ENCODE measurements around the gene KLHL20.
"Not testable (repeated sequence)": the region's sequence is repeated elsewhere in the genome, so short reads cannot be mapped to it uniquely, and the experiment has no call there.

KLHL20 gene

DNA sequence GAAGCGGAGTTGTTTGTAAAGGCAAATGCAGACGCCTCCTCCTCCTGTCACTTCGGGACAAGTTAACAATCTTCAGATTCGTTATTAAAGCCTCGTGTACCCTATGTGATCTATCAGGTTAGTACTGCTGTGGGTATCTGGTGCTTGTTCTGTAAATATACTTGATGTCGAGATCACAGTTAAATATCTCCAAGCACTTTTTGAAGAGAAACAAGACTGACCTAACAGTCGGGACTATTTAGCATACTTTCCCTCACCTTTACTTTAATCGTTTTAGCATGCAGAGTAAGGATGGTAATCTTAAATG, 710 bp downstream of the KLHL20 start:
- peaks cover 17% of the 10 kb centered on the region for H3K36me3 Mint-ChIP-seq (ENCODE audit: low read depth)
- peaks cover 35% of the 10 kb centered on the region for H3K4me1 Mint-ChIP-seq (ENCODE audit: low read depth)
- H3K9me3 Mint-ChIP-seq: no peaks in the 10 kb centered on the region
- peak overlapping the region; percentile 96 for H3K4me3 Mint-ChIP-seq
- H3K27ac Mint-ChIP-seq: peak overlapping the region; percentile 96
- H3K27me3 Mint-ChIP-seq: peaks cover 9% of the 10 kb centered on the region

DNA sequence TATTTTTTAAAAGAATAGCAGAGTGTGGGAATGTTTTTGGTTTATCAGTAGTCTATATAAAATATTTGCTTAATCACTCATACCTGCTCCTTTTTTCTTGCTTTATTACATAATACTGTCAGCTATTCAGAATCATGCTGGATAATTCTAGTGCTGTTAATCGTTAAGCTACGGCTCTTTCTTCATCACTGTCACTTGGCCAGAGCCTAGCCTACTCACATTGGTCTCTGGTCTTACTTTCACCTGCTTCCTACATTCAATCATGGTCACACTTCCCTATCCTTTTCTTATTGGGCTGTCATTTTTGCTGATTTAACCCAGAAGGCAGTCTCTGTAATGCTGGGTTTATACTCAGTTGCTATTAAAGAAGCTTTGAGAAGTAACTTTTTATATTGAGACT, 2.5 kb downstream of the KLHL20 start:
- Mint-ChIP-seq H3K4me1 (ENCODE audit: low read depth) (peaks cover 38% of the 10 kb centered on the region), H3K36me3 (ENCODE audit: low read depth) (peaks cover 33% of the 10 kb centered on the region), H3K4me3 (no peak overlapping the region), H3K27ac (no peak overlapping the region), H3K9me3 (no peaks in the 10 kb centered on the region), H3K27me3 (no peaks in the 10 kb centered on the region)

DNA sequence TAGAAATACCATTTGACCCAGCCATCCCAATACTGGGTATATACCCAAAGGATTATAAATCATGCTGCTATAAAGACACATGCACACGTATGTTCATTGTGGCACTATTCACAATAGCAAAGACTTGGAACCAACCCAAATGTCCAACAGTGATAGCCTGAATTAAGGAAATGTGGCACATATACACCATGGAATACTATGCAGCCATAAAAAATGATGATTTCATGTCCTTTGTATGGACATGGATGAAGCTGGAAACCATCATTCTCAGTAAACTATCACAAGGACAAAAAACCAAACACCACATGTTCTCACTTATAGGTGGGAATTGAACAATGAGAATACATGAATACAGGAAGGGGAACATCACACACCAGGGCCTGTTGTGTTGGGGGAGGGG, 16.6 kb downstream of the KLHL20 start:
- H3K27ac Mint-ChIP-seq; H3K9me3 Mint-ChIP-seq; H3K4me3 Mint-ChIP-seq; H3K4me1 Mint-ChIP-seq (ENCODE audit: low read depth); H3K27me3 Mint-ChIP-seq: not testable (repeated sequence)
- H3K36me3 Mint-ChIP-seq (ENCODE audit: low read depth): peaks cover 34% of the 10 kb centered on the region

DNA sequence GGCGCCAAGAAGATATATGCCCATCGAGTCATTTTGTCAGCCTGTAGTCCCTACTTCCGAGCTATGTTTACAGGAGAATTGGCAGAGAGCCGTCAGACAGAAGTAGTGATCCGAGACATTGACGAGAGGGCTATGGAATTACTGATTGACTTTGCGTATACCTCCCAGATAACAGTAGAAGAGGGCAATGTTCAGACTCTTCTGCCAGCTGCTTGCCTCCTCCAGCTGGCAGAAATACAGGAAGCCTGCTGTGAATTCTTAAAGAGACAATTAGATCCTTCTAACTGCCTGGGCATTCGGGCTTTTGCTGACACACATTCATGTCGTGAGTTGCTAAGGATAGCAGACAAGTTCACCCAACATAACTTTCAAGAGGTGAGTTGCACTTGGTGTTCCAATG, 19.1 kb downstream of the KLHL20 start:
- Mint-ChIP-seq H3K27me3 (no peaks in the 10 kb centered on the region), H3K36me3 (ENCODE audit: low read depth) (peaks cover 49% of the 10 kb centered on the region), H3K27ac (no peak overlapping the region)

DNA sequence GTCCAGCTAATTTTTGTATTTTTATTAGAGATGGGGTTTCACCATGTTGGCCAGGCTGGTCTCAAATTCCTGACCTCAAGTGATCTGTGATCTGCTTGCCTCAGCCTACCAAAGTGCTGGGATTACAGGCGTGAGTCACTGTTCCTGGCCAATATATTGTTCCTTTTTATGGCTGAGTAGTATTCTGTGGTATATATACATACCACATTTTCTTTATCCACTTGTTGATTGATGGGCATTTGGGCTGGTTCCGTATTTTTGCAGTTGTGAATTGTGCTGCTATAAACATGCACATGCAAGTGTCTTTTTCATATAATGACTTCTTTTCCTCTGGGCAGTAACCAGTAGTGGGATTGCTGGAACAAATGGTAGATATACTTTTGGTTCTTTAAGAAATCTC, 21.3 kb downstream of the KLHL20 start:
- Mint-ChIP-seq H3K4me1 (ENCODE audit: low read depth) (peaks cover 36% of the 10 kb centered on the region), H3K36me3 (ENCODE audit: low read depth) (peaks cover 71% of the 10 kb centered on the region)
- not testable (repeated sequence) for H3K9me3 Mint-ChIP-seq, H3K4me3 Mint-ChIP-seq, H3K27ac Mint-ChIP-seq, H3K27me3 Mint-ChIP-seq

More for the DNA sequence above, 19.1 kb downstream of the KLHL20 start:
- H3K4me3 Mint-ChIP-seq: no peak overlapping the region
- peaks cover 26% of the 10 kb centered on the region for H3K4me1 Mint-ChIP-seq (ENCODE audit: low read depth)
- peaks cover 4% of the 10 kb centered on the region for H3K9me3 Mint-ChIP-seq

DNA sequence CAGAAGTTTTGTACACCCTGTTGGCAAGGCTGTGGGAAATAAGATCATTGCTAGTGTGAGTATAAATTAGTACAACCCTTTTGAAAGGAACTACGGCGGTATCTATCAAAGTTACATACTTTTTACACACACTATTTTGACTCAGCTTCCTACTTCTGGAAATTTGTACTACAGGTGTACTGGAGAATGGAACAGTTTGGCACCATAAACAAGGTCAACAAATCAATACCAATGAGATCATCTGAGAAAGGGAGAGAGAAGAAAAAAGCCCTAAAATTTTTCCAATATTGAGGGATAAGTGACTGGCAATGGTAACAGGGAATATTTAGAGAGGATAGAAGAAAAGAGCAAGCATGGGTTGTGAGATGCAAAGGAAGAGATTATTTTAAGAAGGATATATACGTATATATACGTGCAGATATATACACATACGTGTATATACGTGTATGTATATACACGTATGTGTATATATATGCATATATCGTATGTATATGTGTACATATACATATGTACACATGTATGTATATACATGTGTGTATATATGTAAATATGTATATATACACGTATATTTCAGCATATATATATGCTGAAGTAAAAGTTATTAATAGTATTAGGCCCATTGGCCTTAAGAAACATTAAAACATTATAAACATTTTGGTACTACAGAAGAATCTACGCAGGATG, 27.6 kb downstream of the KLHL20 start:
- Mint-ChIP-seq H3K36me3 (ENCODE audit: low read depth) (peaks cover 67% of the 10 kb centered on the region), H3K4me3 (no peak overlapping the region), H3K4me1 (ENCODE audit: low read depth) (peaks cover 36% of the 10 kb centered on the region), H3K9me3 (no peaks in the 10 kb centered on the region), H3K27ac (no peak overlapping the region), H3K27me3 (no peaks in the 10 kb centered on the region)

DNA sequence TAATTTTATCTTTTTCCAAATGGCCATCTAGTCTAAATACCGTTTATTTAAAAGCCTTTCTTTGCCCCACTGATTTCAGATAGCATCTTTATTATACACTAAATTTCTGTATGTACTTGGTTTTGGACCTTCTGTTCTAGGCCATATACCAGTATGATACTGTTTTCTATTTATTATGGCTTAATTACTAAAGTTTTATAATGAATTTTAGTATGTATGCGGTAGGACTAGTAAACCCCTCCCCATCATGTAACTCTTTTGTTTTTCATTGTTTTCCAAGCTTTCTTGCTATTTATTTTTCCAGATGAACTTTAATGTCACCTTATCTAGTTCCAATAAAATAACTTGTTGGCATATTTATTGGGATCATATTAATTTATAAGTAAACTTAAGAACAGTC, 29.9 kb downstream of the KLHL20 start:
- Mint-ChIP-seq H3K4me1 (ENCODE audit: low read depth) (peaks cover 18% of the 10 kb centered on the region), H3K36me3 (ENCODE audit: low read depth) (peaks cover 44% of the 10 kb centered on the region), H3K27me3 (no peaks in the 10 kb centered on the region), H3K9me3 (no peaks in the 10 kb centered on the region), H3K27ac (no peak overlapping the region), H3K4me3 (no peak overlapping the region)

DNA sequence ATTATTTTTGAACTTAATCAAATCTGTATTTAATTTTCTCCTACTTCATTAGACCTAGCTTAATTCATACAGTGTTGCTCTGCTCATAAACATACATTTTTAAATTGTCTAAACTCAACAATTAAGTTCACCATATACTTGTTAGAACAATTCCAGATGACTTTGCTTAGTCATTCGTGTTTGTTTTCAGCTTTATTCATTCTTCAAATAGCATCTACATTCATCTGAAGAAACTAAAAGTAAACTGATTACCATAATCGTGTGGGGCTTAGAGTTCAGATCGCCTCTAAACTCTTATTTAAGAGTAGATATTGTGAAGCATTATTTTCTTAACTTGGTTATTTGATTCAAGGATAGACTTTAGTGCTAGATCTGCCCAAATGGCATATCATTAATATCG, 34.4 kb downstream of the KLHL20 start:
- Mint-ChIP-seq H3K36me3 (ENCODE audit: low read depth) (peaks cover 23% of the 10 kb centered on the region), H3K27me3 (no peaks in the 10 kb centered on the region), H3K4me1 (ENCODE audit: low read depth) (peaks cover 9% of the 10 kb centered on the region), H3K9me3 (no peaks in the 10 kb centered on the region), H3K27ac (no peak overlapping the region), H3K4me3 (no peak overlapping the region)

DNA sequence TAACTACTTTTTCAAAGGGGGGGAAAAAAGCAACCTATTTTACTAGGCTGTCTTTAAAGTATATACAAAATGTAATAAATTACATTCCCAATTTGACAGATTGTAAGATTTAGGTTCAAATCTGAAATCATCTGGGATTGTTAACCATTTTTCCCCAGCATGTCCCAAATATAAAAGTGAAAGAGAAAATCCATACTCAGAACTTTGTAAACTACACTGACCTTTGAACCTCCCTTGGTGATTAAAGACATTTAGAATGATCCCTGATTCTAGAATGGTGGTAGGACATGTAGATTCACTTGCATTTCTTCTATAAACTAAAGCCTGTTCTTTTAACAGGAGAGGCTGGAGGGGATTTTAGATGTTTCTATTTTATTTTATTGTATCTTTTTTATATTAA, 39.0 kb downstream of the KLHL20 start:
- Mint-ChIP-seq H3K27ac (no peak overlapping the region), H3K27me3 (no peaks in the 10 kb centered on the region), H3K4me1 (ENCODE audit: low read depth) (no peaks in the 10 kb centered on the region), H3K9me3 (no peaks in the 10 kb centered on the region), H3K36me3 (ENCODE audit: low read depth) (peaks cover 53% of the 10 kb centered on the region), H3K4me3 (no peak overlapping the region)

DNA sequence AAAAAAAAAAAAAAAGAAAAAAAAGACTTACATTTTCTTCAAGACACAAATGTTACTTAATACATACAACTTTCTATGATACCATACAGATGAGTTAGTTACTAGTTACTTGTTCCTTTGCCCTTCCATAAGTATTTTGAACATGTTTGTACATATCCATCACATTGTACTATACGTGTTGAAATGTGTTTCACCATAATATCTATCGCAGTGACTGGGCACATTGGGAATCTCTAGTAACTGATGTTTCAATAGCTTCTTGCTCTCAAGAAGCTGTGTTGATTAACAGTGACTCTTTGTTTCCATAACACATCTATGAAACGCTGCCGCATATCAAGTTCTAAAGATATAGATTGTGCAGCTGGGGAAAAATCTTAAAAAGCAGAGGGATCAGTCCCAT, 42.9 kb downstream of the KLHL20 start:
- Mint-ChIP-seq H3K27me3 (no peaks in the 10 kb centered on the region), H3K36me3 (ENCODE audit: low read depth) (peaks cover 80% of the 10 kb centered on the region), H3K4me3 (no peak overlapping the region), H3K4me1 (ENCODE audit: low read depth) (no peaks in the 10 kb centered on the region), H3K9me3 (peaks cover 8% of the 10 kb centered on the region), H3K27ac (no peak overlapping the region)

DNA sequence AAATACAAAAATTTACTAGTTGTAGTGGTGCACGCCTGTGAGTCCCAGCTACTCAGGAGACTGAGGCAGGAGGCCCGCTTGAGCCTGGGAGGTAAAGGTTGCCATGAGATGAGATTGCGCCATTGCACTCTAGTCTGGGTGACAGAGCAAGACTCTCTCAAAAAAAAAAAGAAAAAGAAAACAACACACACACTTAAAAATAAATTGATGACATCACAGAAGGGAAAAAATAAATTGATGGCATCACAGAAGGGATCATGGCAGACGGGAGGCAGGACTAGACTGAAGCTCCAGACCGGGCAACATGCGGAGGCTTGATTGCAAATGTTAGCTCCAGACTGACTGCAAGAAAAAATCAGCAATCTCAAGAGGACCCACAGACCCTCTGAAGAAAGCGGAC, 43.3 kb downstream of the KLHL20 start:
- peaks cover 82% of the 10 kb centered on the region for H3K36me3 Mint-ChIP-seq (ENCODE audit: low read depth)
- H3K27me3 Mint-ChIP-seq: no peaks in the 10 kb centered on the region
- peaks cover 8% of the 10 kb centered on the region for H3K9me3 Mint-ChIP-seq
- no peaks in the 10 kb centered on the region for H3K4me1 Mint-ChIP-seq (ENCODE audit: low read depth)
- H3K27ac Mint-ChIP-seq: no peak overlapping the region
- no peak overlapping the region for H3K4me3 Mint-ChIP-seq

DNA sequence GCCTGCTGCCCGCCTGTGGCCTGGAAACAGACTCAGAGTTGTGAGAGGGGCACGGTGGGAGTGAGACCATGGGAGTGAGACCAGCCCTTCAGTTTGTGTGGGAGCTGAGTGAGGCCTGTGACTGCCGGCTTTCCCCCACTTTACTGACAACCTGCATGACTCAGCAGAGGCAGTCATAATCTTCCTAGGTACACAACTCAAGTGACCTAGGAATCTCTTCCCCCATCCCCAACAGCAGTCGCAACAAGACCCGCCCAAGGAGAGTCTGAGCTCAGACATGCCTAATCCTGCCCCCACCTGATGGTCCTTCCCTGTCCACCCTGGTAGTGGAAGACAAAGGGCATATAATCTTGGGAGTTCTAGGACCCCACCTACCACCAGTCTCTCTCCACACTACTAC, 44.2 kb downstream of the KLHL20 start:
- H3K36me3 Mint-ChIP-seq (ENCODE audit: low read depth): peaks cover 85% of the 10 kb centered on the region

DNA sequence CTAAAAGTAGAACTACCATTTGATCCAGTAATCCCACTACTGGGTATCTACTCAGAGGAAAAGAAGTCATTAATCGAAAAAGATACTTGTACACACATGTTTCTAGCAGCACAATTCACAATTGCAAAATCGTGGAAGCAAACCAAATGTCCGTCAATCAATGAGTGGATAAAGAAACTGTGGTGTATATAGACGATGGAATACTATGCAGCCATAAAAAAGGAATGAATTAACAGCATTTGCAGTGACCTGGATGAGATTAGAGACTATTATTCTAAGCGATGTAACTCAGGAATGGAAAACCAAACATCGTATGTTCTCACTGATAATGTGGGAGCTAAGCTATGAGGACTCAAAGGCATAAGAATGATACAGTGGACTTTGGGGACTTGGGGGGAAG, 49.5 kb downstream of the KLHL20 start:
- Mint-ChIP-seq H3K36me3 (ENCODE audit: low read depth) (peaks cover 75% of the 10 kb centered on the region), H3K9me3 (peaks cover 16% of the 10 kb centered on the region)
- H3K4me3 Mint-ChIP-seq; H3K27me3 Mint-ChIP-seq; H3K4me1 Mint-ChIP-seq (ENCODE audit: low read depth); H3K27ac Mint-ChIP-seq: not testable (repeated sequence)

More for the DNA sequence above, 44.2 kb downstream of the KLHL20 start:
- peaks cover 10% of the 10 kb centered on the region for H3K9me3 Mint-ChIP-seq
- no peak overlapping the region for H3K4me3 Mint-ChIP-seq
- H3K27me3 Mint-ChIP-seq: no peaks in the 10 kb centered on the region
- H3K27ac Mint-ChIP-seq: peak overlapping the region; percentile 21
- H3K4me1 Mint-ChIP-seq (ENCODE audit: low read depth): no peaks in the 10 kb centered on the region

DNA sequence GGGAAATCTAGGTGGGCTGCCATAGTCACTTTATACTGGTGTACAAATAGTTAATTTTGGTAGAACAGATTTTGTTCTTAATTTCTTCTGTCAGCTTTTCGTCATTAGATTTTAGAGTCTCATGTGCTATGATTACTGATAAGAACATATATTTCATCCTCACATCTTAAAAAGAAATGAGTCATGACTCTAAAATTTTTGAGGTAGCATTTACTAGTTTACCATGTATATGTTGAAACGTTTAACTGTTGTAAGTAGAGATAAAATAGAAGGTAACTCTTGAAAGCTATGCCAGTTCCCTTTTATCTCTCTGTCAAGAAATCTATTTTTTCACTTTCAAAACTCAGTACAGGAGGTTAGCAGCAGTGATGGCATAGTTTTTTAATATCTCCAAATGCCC, 53.4 kb downstream of the KLHL20 start:
- H3K27ac Mint-ChIP-seq: no peak overlapping the region
- H3K4me1 Mint-ChIP-seq (ENCODE audit: low read depth): peaks cover 14% of the 10 kb centered on the region
- no peak overlapping the region for H3K4me3 Mint-ChIP-seq
- peaks cover 8% of the 10 kb centered on the region for H3K9me3 Mint-ChIP-seq
- peaks cover 48% of the 10 kb centered on the region for H3K36me3 Mint-ChIP-seq (ENCODE audit: low read depth)
- H3K27me3 Mint-ChIP-seq: no peaks in the 10 kb centered on the region

DNA sequence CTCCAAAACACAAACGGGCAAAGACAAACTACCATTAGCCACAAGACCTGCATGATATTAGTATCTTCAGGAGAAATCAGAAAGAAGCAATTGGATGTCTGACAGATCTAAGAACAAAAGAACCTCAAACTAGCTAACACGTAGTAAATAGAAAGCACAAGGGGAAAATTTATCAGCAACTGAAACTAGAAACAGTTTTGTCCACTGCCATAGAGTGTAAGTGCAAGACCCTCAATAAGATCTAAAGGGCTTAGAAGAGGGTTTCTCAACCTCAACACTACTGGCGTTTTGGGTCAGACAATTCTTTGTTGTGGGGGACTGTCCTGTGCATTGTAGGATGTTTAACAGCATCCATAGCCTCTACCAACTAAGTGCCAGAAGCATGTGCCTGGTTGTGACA, 54.0 kb downstream of the KLHL20 start:
- Mint-ChIP-seq H3K27ac (peak overlapping the region; percentile 70), H3K4me1 (ENCODE audit: low read depth) (peaks cover 14% of the 10 kb centered on the region), H3K4me3 (no peak overlapping the region)

DNA sequence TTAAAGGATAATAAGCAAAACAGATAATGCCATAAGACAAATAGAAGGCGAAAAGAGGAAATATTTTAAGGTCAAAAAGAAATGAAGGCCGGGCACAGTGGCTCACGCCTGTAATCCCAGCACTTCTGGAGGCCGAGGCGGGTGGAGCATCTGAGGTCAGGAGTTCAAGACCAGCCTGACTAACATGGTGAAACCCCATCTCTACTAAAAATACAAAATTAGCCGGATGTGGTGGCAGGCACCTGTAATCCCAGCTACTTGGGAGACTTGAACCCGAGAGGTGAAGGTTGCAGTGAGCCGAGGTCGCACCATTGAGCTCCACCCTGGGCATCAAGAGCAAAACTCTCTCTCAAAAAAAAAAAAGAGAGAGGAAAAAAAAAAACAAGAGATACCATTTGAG, 55.5 kb downstream of the KLHL20 start:
- Mint-ChIP-seq H3K36me3 (ENCODE audit: low read depth) (peaks cover 36% of the 10 kb centered on the region), H3K4me1 (ENCODE audit: low read depth) (peaks cover 14% of the 10 kb centered on the region)
- H3K9me3 Mint-ChIP-seq, H3K27me3 Mint-ChIP-seq, H3K4me3 Mint-ChIP-seq, H3K27ac Mint-ChIP-seq: not testable (repeated sequence)

More for the DNA sequence above, 54.0 kb downstream of the KLHL20 start:
- Mint-ChIP-seq H3K27me3 (no peaks in the 10 kb centered on the region), H3K9me3 (peaks cover 8% of the 10 kb centered on the region), H3K36me3 (ENCODE audit: low read depth) (peaks cover 42% of the 10 kb centered on the region)
